GM19397 (cell line): ENCODE measurements around the gene SESTD1.
"Not testable (repeated sequence)": the region's sequence is repeated elsewhere in the genome, so short reads cannot be mapped to it uniquely, and the experiment has no call there.

Experiments
- ATAC-seq: cut with Tn5 transposase; IDR thresholded peaks from one replicate; pipeline ENCODE4 v1.9.1; 2021; ENCODE audit warnings: mild to moderate bottlenecking, moderate library complexity; ENCODE audit not compliant: unreplicated experiment

Gene SESTD1

DNA sequence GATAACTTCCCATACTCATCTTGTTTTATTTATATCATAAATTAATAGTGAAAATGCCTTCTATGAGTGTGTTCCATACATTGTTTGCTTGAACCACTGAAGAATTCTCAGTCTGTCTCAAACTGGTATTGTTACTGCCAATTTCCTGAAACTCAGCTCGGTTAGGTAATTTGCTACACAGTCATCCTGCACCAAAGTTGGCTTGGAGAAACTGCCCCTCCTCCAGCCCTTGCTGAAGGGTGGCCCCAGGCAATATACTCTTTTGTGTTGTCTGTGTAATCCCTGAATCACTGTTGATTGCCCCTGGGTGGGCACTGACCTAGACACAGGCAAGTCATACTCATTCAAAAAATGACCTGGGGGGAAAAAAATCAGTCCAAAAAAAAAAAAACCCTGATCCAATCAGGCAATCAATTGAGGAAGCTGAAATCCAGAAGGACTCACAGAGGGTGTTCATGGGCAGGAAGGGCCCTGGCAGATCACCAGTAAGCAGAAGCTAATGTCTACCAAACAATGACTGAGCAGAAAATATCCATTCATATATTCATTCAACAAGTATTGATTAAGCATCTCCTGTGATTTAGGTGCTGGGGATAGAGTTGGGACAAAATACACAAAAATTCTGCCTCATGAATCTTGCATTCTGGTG, 3.8 kb upstream of the SESTD1 start:
- no peak for ATAC-seq

DNA sequence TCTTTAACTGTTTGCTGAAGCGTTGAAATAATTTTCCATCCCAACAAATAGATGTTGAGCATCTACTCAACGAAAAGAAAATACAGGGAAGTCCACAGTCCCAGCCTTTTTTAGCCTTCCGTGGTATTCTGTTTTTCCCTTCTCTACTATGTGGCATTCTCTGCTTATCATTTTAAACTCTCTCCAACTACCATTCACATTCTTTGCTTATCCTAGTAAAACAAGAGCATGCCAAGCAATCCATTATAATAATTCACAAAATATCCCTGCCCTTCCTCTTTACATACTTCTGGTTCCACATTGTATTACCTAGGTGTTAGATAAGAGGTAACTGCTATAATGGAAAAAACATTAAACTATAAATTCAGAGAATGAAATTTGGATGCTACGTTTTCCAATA, 1.6 kb upstream of the SESTD1 start:
- ATAC-seq: no peak

DNA sequence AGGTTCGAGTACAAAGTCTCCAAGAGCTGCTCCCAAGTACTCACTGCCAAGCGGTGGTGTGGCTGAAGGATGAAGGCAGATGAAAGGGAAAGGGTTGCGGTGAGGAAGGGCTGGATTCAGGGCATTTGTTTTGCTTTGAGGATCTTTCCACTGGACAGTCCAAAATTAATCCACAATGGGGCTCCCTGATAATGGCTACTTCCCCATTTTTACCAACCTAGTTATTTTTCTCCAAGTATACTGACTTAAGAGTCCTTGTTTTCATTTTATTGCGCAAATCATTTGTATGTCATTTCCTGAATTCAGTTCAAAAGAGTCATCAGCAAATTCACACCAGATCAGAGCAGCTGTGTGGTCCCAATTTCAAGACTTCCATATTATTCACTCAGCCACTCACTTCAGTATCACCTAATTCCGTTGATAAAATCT, 464 bp upstream of the SESTD1 start:
- ATAC-seq: no peak

DNA sequence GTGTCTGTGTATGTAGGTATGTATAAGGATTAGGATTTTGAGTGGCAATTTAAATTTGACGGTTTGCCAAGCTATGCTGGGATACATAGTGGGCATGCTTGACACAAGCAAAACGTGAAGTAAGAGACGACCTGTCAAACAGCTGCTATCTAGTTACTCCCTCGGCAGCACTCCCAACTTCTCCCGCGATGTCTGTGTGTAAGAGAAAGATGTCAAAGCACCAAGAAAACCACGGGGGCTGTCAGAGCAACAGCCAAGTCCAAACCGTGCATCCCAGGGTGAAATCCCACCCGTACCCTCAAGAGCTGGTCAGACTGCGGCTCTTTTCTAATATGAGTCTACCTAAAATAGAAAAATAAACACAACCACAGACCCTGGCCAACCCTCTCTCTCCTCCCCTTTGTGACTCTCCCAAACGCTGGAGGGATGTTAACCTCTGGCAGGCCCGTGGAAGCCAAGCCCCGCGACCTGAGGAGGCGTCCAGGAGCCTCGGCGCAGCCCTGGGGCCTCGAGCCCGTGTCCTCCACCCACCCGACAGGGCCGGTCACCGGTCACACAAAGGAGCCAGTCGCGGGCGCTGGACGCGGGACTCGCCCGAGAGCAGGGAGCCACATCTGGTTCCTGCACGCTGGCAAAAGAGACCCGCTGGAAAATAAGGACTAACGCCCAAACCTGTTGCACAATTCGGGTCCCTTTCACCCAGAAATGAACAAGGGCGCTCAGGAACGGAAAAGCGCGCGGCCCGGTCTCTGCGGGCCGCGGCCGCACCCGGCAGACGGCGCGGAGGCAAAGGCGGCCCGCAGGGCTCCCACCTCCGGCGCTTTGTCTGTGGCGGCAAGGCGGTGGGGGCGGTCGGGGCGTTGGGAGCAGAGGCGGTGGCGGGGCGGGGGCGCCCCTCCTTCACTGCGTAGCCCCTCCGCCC, 925 bp downstream of the SESTD1 start:
- ATAC-seq: peak; percentile 40

DNA sequence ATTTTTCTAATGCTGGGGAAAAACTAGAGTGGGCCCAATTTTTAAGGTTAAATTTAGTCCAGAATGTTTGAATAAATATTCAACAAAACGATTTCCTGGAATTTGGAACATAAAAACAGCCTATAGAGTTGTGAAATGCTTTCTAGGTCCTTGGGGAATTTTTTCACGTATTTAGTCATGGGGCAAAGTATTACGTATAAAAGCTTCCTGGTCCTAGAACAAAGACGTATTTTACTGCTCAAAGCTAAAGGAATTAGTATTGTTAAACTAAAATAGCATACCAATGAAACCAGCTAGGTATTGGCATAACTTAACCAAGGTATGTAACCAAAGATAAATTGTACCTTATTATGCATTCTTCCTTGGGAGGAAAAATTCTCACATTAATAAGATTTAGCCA, 1.6 kb downstream of the SESTD1 start:
- ATAC-seq: no peak

DNA sequence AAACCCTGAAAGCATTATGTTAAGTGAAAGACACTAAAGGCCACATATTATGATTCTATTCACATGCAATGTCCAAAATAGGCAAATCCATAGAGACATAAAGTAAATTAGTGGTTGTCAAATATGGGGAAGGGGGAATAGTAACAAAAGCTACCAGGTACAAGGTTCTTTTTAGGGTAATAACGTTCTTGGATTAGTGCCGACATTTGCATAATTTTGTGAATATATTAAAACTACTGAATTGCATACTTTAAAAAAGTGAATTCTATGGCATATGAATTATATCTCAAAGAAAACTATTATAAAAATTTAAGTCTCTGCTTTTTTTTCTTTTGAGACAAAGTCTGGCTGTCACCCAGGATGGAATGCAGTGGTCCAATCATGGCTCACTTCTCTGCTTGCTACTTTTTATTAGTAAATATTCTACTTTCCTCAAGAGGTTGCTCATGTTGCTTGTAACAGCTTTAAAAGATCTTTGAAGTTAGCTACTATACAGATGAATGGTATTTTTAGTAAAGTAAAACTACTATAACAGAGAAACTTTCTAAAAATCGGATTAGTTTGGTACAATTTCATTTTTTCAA, 2.5 kb downstream of the SESTD1 start:
- ATAC-seq: no peak

DNA sequence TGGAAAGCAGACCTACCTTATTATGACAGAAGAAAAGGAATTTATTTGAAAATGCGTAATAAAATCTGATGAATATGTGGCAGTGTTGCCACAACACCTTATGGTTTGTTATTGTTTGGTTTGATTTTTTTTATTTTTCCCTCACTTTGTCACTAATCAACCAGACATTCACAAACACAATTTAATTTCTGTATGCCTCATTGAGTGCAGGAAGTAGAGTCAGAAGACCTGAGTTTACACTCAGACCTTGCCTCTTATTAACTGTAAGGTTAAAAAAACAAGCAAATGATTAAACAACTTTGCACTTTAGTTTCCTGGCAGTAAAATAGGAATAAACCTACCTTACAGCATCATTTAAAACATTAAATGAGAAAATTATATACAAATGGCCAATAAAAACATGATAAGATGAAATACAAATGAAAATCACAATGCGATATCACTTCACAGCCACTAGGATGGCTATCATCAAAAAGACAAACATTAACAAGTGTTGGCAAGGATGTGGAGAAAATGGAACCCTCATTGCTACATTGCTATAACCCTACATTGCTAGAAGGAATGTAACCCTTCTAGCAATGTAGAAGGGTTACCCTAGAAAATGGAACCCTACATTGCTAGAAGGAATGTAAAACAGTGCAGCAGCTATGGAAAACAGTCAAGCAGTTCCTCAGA, 3.3 kb downstream of the SESTD1 start:
- no peak for ATAC-seq

DNA sequence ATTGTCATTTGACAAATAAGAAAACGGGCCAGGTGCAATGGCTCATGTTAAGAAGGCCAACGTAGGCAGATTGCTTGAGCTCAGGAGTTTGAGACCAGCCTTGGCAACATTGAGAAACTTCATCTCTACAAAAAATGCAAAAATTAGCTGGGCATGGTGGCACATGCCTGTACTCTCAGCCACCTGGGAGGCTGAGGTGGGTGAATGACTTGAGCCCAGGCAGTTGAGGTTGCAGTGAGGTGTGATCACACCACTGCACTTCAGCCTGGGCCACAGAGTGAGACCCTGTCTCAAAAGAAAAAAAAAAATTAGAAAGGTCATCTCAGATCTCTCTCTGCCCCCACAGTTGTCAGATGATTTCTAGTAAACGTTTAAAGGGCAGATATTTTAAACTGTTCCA, 4.4 kb downstream of the SESTD1 start:
- ATAC-seq: no peak

DNA sequence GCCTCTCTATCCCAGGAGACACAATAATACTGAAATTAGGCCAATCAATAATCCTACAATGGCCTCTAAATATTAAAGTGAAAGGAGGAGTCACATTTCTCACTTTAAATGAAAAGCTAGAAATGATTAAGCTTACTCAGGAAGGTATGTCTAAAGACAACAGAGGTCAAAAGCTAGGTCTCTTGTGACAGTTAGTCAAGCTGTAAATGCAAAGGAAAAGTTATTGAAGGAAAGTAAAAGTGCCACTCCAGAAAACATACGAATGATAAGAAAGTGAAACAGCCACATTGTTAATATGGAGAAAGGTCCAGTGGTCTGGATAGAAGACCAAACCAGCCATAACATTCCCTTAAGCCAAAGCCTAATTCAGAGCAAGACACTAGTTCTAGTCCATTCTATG, 9.5 kb downstream of the SESTD1 start:
- no peak for ATAC-seq

DNA sequence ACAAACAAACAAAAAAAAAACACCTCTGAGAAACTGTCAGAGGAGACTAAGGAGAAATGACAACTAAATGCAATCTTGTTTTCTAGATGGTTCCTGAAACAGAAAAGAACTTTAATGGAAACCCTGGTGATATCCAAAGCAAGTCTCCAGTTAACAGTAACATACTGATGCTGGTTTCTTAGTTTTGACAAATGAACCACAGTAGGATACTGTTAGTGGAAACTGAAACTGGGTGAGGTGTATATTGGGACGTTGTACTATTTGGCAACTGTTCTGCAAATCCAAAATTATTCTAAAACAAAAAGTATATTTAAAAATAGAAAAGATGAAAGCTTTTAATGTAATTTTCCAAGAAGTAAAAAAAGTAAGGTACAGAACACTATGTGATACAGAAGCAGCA, 11.4 kb downstream of the SESTD1 start:
- ATAC-seq: peak; percentile 27

DNA sequence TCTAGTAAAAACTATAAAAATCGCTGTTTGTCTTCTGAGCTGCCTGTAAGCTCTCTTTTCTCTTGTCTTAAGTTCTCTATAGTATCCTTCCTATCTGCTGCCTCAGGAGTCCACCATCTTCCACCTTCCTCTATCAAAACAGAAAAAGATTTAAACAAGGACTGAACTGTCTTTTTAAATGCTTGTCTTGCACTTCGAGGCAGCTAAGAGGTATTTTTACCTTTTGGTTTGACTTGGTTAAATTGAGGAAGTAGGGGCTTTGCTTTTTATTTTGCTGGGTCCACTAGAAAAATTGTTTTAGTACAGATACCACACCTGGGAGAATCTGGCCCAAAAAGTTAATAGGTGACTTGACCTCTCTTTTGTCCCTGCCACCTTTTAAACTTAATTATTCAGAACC, 12.2 kb downstream of the SESTD1 start:
- peak; percentile 18 for ATAC-seq

DNA sequence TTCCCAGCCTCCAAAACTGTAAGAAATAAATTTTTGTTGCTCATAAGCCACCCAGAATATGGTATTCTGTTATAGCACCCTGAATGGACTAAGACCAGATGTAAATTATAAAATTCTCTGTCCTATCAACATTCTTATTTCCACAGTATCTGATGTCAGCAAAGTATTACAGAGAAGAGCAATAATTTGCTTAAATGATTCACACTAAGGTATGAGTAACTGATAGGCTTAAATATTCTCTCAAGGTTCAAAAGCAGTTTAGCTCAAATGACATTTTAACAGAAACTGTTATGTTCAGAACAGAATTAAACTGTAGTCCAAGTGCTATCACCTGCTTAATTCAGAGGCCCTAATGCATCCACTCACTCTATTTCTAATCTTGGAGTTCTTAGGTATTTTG, 12.8 kb downstream of the SESTD1 start:
- ATAC-seq: no peak

DNA sequence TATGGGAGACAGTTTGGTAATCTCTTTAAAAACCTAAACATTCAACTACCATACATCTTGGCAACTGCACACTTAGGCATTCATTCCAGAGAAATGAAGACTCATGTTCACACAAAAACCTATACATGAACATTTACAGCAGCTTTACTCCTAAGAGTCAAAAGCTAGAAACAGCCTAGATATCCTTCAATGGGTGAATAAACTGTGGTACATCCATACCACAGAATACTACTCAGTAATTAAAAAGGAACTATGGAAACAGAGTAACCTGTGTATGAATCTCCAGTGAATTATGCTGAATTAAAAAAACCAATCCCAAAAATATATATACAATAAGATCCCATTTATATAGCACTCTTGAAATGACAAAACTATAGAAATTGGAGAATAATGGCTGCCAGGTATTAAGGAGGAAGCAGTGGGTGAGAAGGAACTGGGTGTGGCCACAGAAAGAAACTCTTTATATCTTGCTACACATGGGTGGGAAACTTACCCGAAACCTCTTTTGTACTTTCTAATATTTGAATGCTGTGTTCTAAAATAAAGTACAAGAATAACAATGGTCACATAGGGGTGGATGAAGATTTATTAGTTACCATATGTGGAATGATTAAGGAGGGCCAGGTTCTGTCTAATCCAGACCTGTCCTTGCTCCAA, 13.7 kb downstream of the SESTD1 start:
- no peak for ATAC-seq

DNA sequence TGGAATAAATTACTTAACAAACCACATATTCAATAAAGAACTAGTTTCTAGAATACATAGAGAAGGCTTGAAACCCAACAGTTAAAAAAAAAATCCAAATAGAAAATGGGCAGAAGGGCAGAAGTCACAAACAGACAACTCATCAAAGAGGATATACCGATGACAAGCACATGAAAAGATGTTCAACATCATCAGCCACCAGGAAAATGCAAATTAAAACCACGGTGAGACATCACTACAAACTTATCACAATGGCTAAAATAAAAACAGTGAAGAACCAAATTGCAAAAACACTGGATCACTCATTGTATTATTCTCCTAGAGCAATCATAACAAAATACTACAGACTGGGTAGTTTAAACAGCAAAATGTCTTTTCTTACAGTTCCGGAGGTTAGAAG, 14.5 kb downstream of the SESTD1 start:
- ATAC-seq: no peak

DNA sequence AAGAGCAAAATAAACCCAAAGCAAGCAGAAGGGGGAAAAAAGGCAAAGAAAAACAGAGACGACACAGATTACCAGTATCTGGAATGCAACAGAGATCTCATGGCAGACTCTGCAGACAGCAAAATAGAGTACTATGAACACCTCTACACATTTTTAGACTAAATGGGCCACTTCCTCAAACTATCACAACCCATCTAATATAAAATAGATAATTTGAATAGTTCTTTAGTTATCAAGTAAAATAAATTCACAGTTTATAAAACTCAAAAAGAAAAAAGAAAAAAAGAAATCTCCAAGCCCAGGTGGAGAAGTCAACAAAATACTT, 16.6 kb downstream of the SESTD1 start:
- no peak for ATAC-seq

DNA sequence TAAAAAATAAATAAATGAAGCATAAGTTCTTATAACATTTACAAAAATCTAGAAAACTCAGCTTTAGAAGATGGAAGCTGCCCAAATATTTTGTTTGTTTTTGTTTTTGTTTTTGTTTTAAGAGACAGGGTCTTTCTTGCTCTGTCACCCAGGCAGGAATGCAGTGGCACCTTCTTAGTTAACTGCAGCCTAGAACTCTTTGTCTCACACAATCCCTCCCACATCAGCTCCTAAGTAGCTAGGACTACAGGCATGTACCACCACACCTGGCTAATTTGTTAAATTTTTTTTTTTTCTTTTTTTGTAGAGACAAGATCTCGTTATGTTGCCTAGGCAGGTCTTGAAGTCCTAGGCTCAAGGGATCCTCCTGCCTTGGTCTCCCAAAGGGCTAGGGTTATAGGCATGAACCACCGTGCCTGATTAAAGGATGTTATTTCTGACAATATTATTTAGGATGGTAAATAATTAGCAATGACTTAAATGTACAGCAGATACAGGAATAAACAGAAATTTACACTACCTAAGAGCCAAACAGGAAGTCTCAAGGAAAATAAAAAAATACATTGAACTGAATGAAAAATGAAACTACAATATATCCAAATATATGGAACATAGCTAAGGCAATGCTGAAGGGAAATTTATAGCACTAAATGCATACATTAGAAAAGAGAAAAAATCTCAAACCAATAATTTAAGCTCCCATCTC, 17.2 kb downstream of the SESTD1 start:
- ATAC-seq: no peak

DNA sequence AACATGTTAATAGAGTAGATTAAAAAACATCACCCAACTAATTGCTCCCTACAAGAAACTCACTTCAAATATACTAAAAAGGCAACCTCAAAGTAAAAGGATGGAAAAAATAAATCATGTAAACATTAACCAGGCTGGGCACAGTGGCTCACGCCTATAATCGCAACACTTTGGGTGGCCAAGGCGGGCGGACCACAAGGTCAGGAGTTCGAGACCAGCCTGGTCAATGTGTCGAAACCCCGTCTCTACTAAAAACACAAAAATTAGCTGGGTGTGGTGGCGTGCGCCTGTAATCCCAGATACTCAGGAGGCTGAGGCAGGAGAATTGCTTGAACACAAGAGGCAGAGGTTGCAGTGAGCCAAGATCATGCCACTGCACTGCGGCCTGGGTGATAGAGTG, 18.8 kb downstream of the SESTD1 start:
- ATAC-seq: not testable (repeated sequence)

DNA sequence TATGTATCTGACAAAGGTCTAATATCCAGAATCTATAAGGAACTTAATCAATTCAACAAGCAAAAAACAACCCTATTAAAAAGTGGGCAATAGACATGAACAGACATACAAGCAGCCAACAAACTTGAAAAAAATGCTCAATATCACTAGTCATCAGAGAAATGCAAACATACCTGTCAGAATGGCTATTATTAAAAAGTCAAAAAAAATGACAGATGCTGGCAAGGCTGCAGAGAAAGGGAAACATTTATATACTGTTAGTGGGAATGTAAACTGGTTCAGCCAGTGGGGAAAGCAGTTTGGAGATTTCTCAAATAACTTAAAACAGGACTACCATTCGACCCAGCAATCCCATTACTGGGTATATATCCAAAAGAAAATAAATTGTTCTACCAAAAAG, 21.6 kb downstream of the SESTD1 start:
- no peak for ATAC-seq

DNA sequence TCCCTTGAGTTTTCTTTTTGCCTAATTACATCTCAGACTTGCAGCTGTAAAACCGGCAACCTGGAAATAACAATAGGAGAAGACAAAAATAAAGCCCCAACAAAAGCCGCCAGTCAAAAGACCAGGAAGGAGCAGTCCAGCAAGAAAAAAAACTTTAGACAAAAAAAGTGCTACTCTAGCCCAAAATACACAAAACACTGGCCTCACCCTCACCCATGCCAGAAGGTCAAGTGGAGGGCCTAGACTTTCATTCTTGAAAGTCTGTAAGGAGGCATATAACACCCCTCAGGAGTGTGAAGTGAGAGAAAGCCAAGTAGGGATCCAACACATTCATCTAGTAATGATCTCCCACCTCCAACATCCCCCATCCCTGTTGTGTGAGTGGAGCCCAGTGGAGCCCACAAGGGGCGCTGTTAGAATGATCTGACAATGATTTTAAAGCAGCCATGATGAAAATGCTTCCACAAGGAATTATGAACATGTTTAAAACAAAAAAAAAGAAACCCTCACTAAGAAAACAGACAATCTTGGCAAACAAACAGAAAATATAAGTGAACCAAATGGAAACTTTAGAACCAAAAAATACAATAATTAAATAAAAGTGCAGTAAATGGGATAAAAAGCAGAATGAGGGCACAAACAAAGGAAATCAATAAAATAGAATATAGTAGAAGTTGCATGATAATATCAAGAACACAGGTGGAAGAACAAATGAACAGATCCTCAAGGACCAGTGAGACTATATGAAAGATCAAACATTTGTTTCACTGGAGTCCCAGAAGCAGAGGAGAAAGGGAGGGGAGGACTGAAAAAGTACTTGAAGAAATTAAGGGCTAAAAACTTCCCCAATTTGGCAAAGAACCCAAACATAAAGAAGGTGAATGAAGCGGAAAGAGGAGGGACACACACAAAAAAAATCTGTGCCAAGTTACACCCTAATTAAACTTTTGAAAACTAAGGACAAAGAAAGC, 23.9 kb downstream of the SESTD1 start:
- no peak for ATAC-seq
